MM.1S (cell line): ENCODE data around the gene SYTL2.
A peak's percentile ranks its signal among the peaks of the same experiment; 100 is the strongest.

ENCODE experiments used
- DNase-seq: peaks from one replicate; pipeline ENCODE4 v3.0.0-alpha.2; 2015
- H2AFZ ChIP-seq: fragments of 300-600 bp; sonication (generic); 2 replicates; pipeline ENCODE4 v1.6.0; 2016; ENCODE audit warnings: antibody characterized with exemption, low read length
- H3F3A ChIP-seq: fragments of 300-600 bp; sonication (generic); 2 replicates; pipeline ENCODE4 v1.6.1; 2016; ENCODE audit warnings: mild to moderate bottlenecking, antibody characterized with exemption, low read length, moderate library complexity, mixed read lengths; ENCODE audit not compliant: insufficient read depth
- H3K27ac ChIP-seq: fragments of 300-600 bp; sonication (generic); 2 replicates; pipeline ENCODE4 v1.5.1; 2016; ENCODE audit warnings: mild to moderate bottlenecking, low read length
- H3K27me3 ChIP-seq: fragments of 300-600 bp; sonication (generic); replicated peaks from 2 replicates; pipeline ENCODE4 v1.6.0; 2016; ENCODE audit warnings: low read length; ENCODE audit not compliant: insufficient read depth
- H3K36me3 ChIP-seq: fragments of 300-600 bp; sonication (generic); replicated peaks from 2 replicates; pipeline ENCODE4 v1.6.1; 2016; ENCODE audit warnings: mild to moderate bottlenecking, low read length, mixed read lengths; ENCODE audit not compliant: insufficient read depth
- H3K4me1 ChIP-seq: fragments of 300-600 bp; sonication (generic); 2 replicates; pipeline ENCODE4 v1.6.1; 2016; ENCODE audit warnings: low read length, mixed read lengths
- H3K4me2 ChIP-seq: fragments of 300-600 bp; sonication (generic); 2 replicates; pipeline ENCODE4 v1.6.0; 2016; ENCODE audit warnings: low read depth, low read length
- H3K4me3 ChIP-seq: fragments of 300-600 bp; sonication (generic); 2 replicates; pipeline ENCODE4 v1.5.1; 2016; ENCODE audit warnings: low read length, mixed read lengths
- H3K79me2 ChIP-seq: fragments of 300-600 bp; sonication (generic); 2 replicates; pipeline ENCODE4 v1.6.1; 2016; ENCODE audit warnings: mixed run types, low read length, mixed read lengths
- H3K9ac ChIP-seq: fragments of 300-600 bp; sonication (generic); 2 replicates; pipeline ENCODE4 v1.6.1; 2016; ENCODE audit warnings: low read length, mixed read lengths
- H3K9me2 ChIP-seq: fragments of 300-600 bp; sonication (generic); replicated peaks from 2 replicates; pipeline ENCODE4 v1.6.1; 2016; ENCODE audit warnings: mild to moderate bottlenecking, low read length, mixed read lengths; ENCODE audit not compliant: insufficient read depth
- H3K9me3 ChIP-seq: fragments of 300-600 bp; sonication (generic); replicated peaks from 2 replicates; pipeline ENCODE4 v1.6.1; 2016; ENCODE audit warnings: mild to moderate bottlenecking, low read length, mixed read lengths; ENCODE audit not compliant: insufficient read depth
- H4K20me1 ChIP-seq: fragments of 300-600 bp; sonication (generic); 2 replicates; pipeline ENCODE4 v1.6.1; 2016; ENCODE audit warnings: mild to moderate bottlenecking, low read length, moderate library complexity, mixed read lengths; ENCODE audit not compliant: insufficient read depth
- EZH2 ChIP-seq: fragments of 300-600 bp; sonication (generic); optimal IDR thresholded peaks from 2 replicates; pipeline ENCODE3; 2017; ENCODE audit warnings: low read depth, mild to moderate bottlenecking, antibody characterized with exemption, low read length, mixed read lengths
- EZH2phosphoT487 ChIP-seq: fragments of 300-600 bp; sonication (generic); IDR thresholded peaks from 2 replicates; pipeline ENCODE4 v1.6.1; 2018; ENCODE audit warnings: antibody characterized with exemption, low read length
- TF ChIP-seq, protein P1 (sequence below): fragments of 300-600 bp; sonication (generic); IDR thresholded peaks from 2 replicates; pipeline ENCODE4 v1.5.1; 2016; ENCODE audit warnings: antibody characterized with exemption, low read length, mixed read lengths

SYTL2 gene

DNA sequence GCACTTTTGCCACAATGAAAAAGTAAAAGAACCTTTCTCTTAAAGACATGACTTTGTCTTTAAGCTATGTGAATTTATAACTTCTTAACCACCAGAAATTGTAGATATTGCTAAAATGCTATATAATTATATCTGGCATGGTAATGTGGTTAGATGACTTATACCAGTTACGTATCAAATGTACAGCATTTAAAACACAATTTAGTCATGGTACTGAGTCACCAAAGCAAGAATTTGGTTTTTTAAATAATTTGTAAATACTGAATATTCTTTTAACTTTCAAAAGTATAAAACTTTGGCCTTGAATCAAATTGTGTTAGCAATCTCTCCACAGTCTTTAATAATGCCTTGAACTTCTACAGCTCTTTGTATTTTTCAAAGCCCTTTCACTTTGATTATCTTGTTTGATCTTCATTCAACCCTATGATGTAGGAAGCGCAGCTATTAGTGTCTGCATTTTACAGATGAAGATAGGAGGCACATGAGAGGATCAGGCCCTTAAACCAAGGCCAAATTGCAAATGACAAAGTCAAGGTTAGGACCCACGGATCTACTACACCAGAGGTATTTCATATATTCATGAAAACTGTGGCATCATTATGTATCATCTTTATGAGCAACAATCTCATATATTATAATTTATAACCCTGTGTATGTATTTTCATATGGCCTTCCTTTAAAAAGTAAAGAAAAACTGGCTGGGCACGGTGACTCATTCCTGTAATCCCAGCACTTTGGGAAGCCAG lies 4.4 kb upstream of the SYTL2 start:
- H3K4me3 ChIP-seq: no peak overlapping the region
- H3K4me2 ChIP-seq: no peak overlapping the region
- H3F3A ChIP-seq: no peaks in the 10 kb centered on the region
- no peaks in the 10 kb centered on the region for H3K9me3 ChIP-seq
- H2AFZ ChIP-seq: no peak overlapping the region
- no peaks in the 10 kb centered on the region for H3K27me3 ChIP-seq
- DNase-seq: no peak
- no peaks in the 10 kb centered on the region for H4K20me1 ChIP-seq
- H3K79me2 ChIP-seq: no peaks in the 10 kb centered on the region
- no peak overlapping the region for H3K27ac ChIP-seq
- H3K9ac ChIP-seq: no peak overlapping the region
- no peaks in the 10 kb centered on the region for H3K36me3 ChIP-seq
- TF ChIP-seq EZH2phosphoT487: no peak
- no peak for TF ChIP-seq EZH2
- TF ChIP-seq, protein P1, sequence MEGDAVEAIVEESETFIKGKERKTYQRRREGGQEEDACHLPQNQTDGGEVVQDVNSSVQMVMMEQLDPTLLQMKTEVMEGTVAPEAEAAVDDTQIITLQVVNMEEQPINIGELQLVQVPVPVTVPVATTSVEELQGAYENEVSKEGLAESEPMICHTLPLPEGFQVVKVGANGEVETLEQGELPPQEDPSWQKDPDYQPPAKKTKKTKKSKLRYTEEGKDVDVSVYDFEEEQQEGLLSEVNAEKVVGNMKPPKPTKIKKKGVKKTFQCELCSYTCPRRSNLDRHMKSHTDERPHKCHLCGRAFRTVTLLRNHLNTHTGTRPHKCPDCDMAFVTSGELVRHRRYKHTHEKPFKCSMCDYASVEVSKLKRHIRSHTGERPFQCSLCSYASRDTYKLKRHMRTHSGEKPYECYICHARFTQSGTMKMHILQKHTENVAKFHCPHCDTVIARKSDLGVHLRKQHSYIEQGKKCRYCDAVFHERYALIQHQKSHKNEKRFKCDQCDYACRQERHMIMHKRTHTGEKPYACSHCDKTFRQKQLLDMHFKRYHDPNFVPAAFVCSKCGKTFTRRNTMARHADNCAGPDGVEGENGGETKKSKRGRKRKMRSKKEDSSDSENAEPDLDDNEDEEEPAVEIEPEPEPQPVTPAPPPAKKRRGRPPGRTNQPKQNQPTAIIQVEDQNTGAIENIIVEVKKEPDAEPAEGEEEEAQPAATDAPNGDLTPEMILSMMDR: no peak
- H3K4me1 ChIP-seq: peaks cover 3% of the 10 kb centered on the region; the same call in 1 of the 2 replicates
- no peaks in the 10 kb centered on the region for H3K9me2 ChIP-seq

DNA sequence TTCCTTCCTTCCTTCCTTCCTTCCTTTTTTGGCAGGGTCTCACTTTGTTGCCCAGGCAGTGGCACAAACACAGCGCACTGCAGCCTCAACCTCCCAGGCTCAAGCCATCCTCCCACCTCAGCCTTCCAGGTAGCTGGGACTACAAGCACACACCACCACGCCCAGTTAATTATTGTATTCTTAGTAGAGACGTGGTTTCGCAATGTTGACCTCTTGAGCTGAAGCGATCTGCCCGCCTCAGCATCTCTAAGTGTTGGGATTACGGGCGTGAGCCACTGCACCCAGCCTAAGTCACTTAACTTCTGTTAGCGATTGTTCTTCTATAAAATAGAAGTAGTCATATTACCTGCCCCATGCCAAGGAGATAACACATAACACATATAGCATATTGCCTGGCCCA lies 2.8 kb upstream of the SYTL2 start:
- Histone ChIP-seq H3K4me2 (no peak overlapping the region), H3K27ac (no peak overlapping the region), H3K4me3 (no peak overlapping the region), H3K36me3 (no peaks in the 10 kb centered on the region), H3F3A (no peaks in the 10 kb centered on the region), H4K20me1 (no peaks in the 10 kb centered on the region), H3K27me3 (no peaks in the 10 kb centered on the region), H3K9me2 (no peaks in the 10 kb centered on the region), H3K9ac (no peak overlapping the region), H3K4me1 (peaks cover 14% of the 10 kb centered on the region; the same call in 1 of the 2 replicates), H3K79me2 (no peaks in the 10 kb centered on the region), H2AFZ (no peak overlapping the region), H3K9me3 (no peaks in the 10 kb centered on the region)
- TF ChIP-seq EZH2: no peak
- no peak for DNase-seq

DNA sequence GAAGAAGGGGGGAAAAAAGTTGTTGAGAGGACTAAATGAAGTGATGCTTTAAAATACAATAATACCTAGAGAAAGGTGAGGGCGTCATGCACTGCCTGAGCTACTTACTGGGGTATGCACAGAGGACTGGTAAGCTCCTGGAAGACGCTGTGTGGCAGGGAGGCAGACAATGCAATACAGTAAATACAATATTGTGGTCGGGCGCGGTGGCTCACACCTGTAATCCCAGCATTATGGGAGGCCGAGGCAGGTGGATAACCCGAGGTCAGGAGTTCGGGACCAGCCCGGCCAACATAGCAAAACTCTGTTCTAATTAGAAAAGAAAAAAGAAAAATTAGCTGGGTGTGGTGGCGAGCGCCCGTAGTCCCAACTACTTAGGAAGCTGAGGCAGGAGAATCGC lies 683 bp upstream of the SYTL2 start:
- Histone ChIP-seq H3K36me3 (no peaks in the 10 kb centered on the region), H4K20me1 (no peaks in the 10 kb centered on the region), H3K9ac (peak overlapping the region; percentile 49; the same call in 1 of the 2 replicates), H3K4me1 (peaks cover 14% of the 10 kb centered on the region; the same call in 1 of the 2 replicates), H3K9me3 (no peaks in the 10 kb centered on the region), H3K4me2 (peak overlapping the region; percentile 99), H3K27me3 (no peaks in the 10 kb centered on the region), H3K79me2 (no peaks in the 10 kb centered on the region), H3K27ac (no peak overlapping the region), H3K4me3 (peak overlapping the region; percentile 75), H2AFZ (peak overlapping the region; percentile 96), H3F3A (no peaks in the 10 kb centered on the region), H3K9me2 (no peaks in the 10 kb centered on the region)
- no peak for DNase-seq
- TF ChIP-seq, protein P1: no peak
- TF ChIP-seq EZH2phosphoT487: no peak
- no peak for TF ChIP-seq EZH2

DNA sequence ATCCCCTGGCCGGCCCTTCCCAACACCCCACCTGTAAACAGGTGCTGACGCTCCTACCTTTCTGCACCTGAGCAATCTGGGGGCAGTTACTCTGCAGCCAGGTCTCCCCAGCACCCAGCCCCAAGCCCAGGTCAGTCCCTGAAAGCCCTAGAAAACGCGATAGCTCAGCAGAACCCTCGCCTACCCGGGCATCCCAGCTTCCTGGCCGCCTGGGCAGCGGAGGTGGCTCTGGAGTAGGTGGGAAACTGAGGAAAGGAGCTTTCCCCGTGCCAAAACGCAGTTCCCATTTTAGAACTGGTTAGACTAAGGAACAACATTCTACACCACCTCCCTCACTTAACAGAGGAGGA lies 445 bp downstream of the SYTL2 start:
- Histone ChIP-seq H3K4me3 (peak overlapping the region; percentile 76), H3K4me2 (peak overlapping the region; percentile 98), H3K9ac (peak overlapping the region; percentile 56; the same call in 1 of the 2 replicates), H4K20me1 (no peaks in the 10 kb centered on the region), H3F3A (no peaks in the 10 kb centered on the region), H3K27me3 (no peaks in the 10 kb centered on the region), H3K9me3 (no peaks in the 10 kb centered on the region), H3K4me1 (peaks cover 14% of the 10 kb centered on the region; the same call in 1 of the 2 replicates), H2AFZ (peak overlapping the region; percentile 90), H3K36me3 (no peaks in the 10 kb centered on the region), H3K79me2 (no peaks in the 10 kb centered on the region), H3K9me2 (no peaks in the 10 kb centered on the region), H3K27ac (no peak overlapping the region)
- TF ChIP-seq EZH2 (no peak), EZH2phosphoT487 (no peak)
- TF ChIP-seq, protein P1: no peak
- no peak for DNase-seq
